ENCODE data around the gene BLOC1S2.

GRCh38 chr10:100239851-100240250, 46.6 kb downstream of the BLOC1S2 start:
- TF ChIP-seq CTCF (conservative IDR thresholded peaks at IDR 0.05) = no peak
- no peak for TF ChIP-seq ZFX (IDR thresholded peaks at IDR 0.05)
